ENCODE data around the gene ARL6.

GRCh38 chr3:97795951-97796350 lies 31.4 kb downstream of the ARL6 start:
- TF ChIP-seq POLR2AphosphoS5 (IDR thresholded peaks at IDR 0.05; ENCODE audit: borderline replicate concordance, low read depth, low read length) (no peak), EZH2 (IDR thresholded peaks at IDR 0.05) (no peak)
